H9 (cell line): ENCODE measurements around the gene ARHGAP1. TPM values are rescaled to one million over a fixed set of nuclear protein-coding genes. Genes with fewer than 3 reads are reported as not detected.

Source experiments
- DNase-seq: peaks from one replicate; pipeline ENCODE4 v3.0.0-alpha.2; 2017
- H2AFZ ChIP-seq: one replicate; pipeline ENCODE4 v1.6.1; 2013; ENCODE audit warnings: mild to moderate bottlenecking, low read length, control low read depth, moderate library complexity
- H2AK5ac ChIP-seq: 2 replicates; pipeline ENCODE4 v1.6.1; 2013; ENCODE audit warnings: low read length, control low read depth, mixed read lengths; ENCODE audit not compliant: insufficient read length
- H2BK120ac ChIP-seq: one replicate; pipeline ENCODE4 v1.6.1; 2013; ENCODE audit warnings: low read depth, mild to moderate bottlenecking, low read length, control low read depth, inconsistent platforms; ENCODE audit not compliant: poor library complexity, severe bottlenecking
- H2BK12ac ChIP-seq: 2 replicates; pipeline ENCODE4 v1.6.1; 2013; ENCODE audit warnings: low read length, control low read depth, mixed read lengths, low read depth; ENCODE audit not compliant: insufficient read length
- H2BK15ac ChIP-seq: 2 replicates; pipeline ENCODE4 v1.6.1; 2013; ENCODE audit warnings: low read depth, low read length, control low read depth
- H2BK20ac ChIP-seq: one replicate; pipeline ENCODE4 v1.6.1; 2013; ENCODE audit warnings: low read depth, mild to moderate bottlenecking, low read length, control low read depth, inconsistent platforms; ENCODE audit not compliant: poor library complexity, severe bottlenecking
- H2BK5ac ChIP-seq: 2 replicates; pipeline ENCODE4 v1.6.1; 2013; ENCODE audit warnings: low read length, control low read depth, mixed read lengths; ENCODE audit not compliant: insufficient read length
- H3K14ac ChIP-seq: 2 replicates; pipeline ENCODE4 v1.6.1; 2013; ENCODE audit warnings: low read length, control low read depth; ENCODE audit not compliant: insufficient read depth
- H3K18ac ChIP-seq: 2 replicates; pipeline ENCODE4 v1.6.1; 2013; ENCODE audit warnings: low read depth, mild to moderate bottlenecking, mixed read lengths, low read length, control low read depth; ENCODE audit not compliant: insufficient read length
- H3K23ac ChIP-seq: 2 replicates; pipeline ENCODE4 v1.6.1; 2013; ENCODE audit warnings: low read length, control low read depth, mixed read lengths, low read depth; ENCODE audit not compliant: insufficient read length
- H3K23me2 ChIP-seq: 2 replicates; pipeline ENCODE4 v1.6.1; 2013; ENCODE audit warnings: low read depth, mild to moderate bottlenecking, mixed read lengths, low read length, control low read depth; ENCODE audit not compliant: insufficient read length, poor library complexity, severe bottlenecking
- H3K27ac ChIP-seq: 2 replicates; pipeline ENCODE4 v1.5.1; 2013; ENCODE audit warnings: low read length, control low read depth, mixed read lengths, low read depth; ENCODE audit not compliant: insufficient read length
- H3K27me3 ChIP-seq: 2 replicates; pipeline ENCODE4 v1.6.1; 2013; ENCODE audit warnings: low read length, control low read depth, inconsistent platforms; ENCODE audit not compliant: insufficient read depth
- H3K4ac ChIP-seq: 2 replicates; pipeline ENCODE4 v1.6.1; 2013; ENCODE audit warnings: low read depth, mild to moderate bottlenecking, control low read depth, inconsistent platforms, low read length, moderate library complexity
- H3K4me1 ChIP-seq: 2 replicates; pipeline ENCODE4 v1.6.1; 2013; ENCODE audit warnings: low read length, control low read depth, inconsistent platforms; ENCODE audit not compliant: insufficient read depth
- H3K4me2 ChIP-seq: 2 replicates; pipeline ENCODE4 v1.6.1; 2013; ENCODE audit warnings: low read length, control low read depth, mixed read lengths; ENCODE audit not compliant: insufficient read length, insufficient read depth
- H3K56ac ChIP-seq: 2 replicates; pipeline ENCODE4 v1.6.1; 2013; ENCODE audit warnings: low read depth, mild to moderate bottlenecking, mixed read lengths, low read length, control low read depth; ENCODE audit not compliant: insufficient read length
- H3K79me1 ChIP-seq: 2 replicates; pipeline ENCODE4 v1.6.1; 2013; ENCODE audit warnings: low read depth, mild to moderate bottlenecking, moderate library complexity, low read length, control low read depth, inconsistent platforms; ENCODE audit not compliant: insufficient read depth, poor library complexity, severe bottlenecking
- H3K79me2 ChIP-seq: 2 replicates; pipeline ENCODE4 v1.6.1; 2013; ENCODE audit warnings: low read length, control low read depth, inconsistent platforms; ENCODE audit not compliant: insufficient read depth
- H3K9ac ChIP-seq: 2 replicates; pipeline ENCODE4 v1.6.1; 2013; ENCODE audit warnings: low read length, control low read depth, mixed read lengths; ENCODE audit not compliant: insufficient read length; ENCODE audit errors: extremely low read depth
- H3K9me3 ChIP-seq: one replicate; pipeline ENCODE4 v1.6.1; 2013; ENCODE audit warnings: low read depth, low read length, inconsistent platforms; ENCODE audit not compliant: control insufficient read depth
- H3T11ph ChIP-seq: one replicate; pipeline ENCODE4 v1.6.1; 2013; ENCODE audit warnings: mild to moderate bottlenecking, low read length, control low read depth, inconsistent platforms
- H4K20me1 ChIP-seq: one replicate; pipeline ENCODE4 v1.6.1; 2013; ENCODE audit not compliant: control insufficient read depth, insufficient read length, insufficient read depth
- H4K5ac ChIP-seq: 2 replicates; pipeline ENCODE4 v1.6.1; 2013; ENCODE audit warnings: low read depth, mild to moderate bottlenecking, mixed read lengths, low read length, control low read depth; ENCODE audit not compliant: insufficient read length
- H4K8ac ChIP-seq: replicated peaks from 2 replicates; pipeline ENCODE4 v1.6.1; 2013; ENCODE audit warnings: low read length, control low read depth, mixed read lengths, low read depth; ENCODE audit not compliant: insufficient read length
- H4K91ac ChIP-seq: 2 replicates; pipeline ENCODE4 v1.6.1; 2013; ENCODE audit warnings: low read depth, mild to moderate bottlenecking, moderate library complexity, mixed read lengths, low read length, control low read depth; ENCODE audit not compliant: insufficient read length
- H3K27ac Mint-ChIP-seq, 3 experiments: 2 replicates in 2 of 3; 3 replicates in 1 of 3; pipeline ENCODE4 v1.8.0; 2020 to 2021; ENCODE audit warnings: mixed read lengths in 3 of 3, mild to moderate bottlenecking in 1 of 3, moderate library complexity in 1 of 3
- H3K27me3 Mint-ChIP-seq: 2 replicates; pipeline ENCODE4 v1.8.0; 2021; ENCODE audit warnings: low read depth, mild to moderate bottlenecking, moderate library complexity, mixed read lengths
- H3K36me3 Mint-ChIP-seq, 3 experiments: 2 replicates in 2 of 3; 3 replicates in 1 of 3; pipeline ENCODE4 v1.8.0; 2020 to 2021; ENCODE audit warnings: low read depth in 3 of 3, mixed read lengths in 3 of 3; ENCODE audit not compliant: insufficient read depth in 1 of 3
- H3K4me1 Mint-ChIP-seq, 2 experiments: 2 replicates each; pipeline ENCODE4 v1.8.0; 2020; ENCODE audit warnings: mixed read lengths in 2 of 2
- H3K4me3 Mint-ChIP-seq, 2 experiments: 2 replicates in 1 of 2; 3 replicates in 1 of 2; pipeline ENCODE4 v1.8.0; 2020 to 2021; ENCODE audit warnings: mild to moderate bottlenecking in 2 of 2, mixed read lengths in 2 of 2, moderate library complexity in 1 of 2
- H3K9me3 Mint-ChIP-seq, 2 experiments: 2 replicates in 1 of 2; 3 replicates in 1 of 2; pipeline ENCODE4 v1.8.0; 2020; ENCODE audit warnings: mild to moderate bottlenecking in 2 of 2, mixed read lengths in 2 of 2, moderate library complexity in 1 of 2
- WGBS: extraction: QIAGEN DNeasy Blood & Tissue Kit; methylation state at CpG from one replicate; pipeline ENCODE4 v1.1.7; 2013; ENCODE audit warnings: missing lambda C conversion rate, low lambda C conversion rate, mixed read lengths; ENCODE audit not compliant: insufficient read length; ENCODE audit errors: extremely low coverage; 5-methylcytosine and 5-hydroxymethylcytosine counted together
- total RNA-seq: library from RNA; stranded (reverse); gene quantifications from 2 replicates; pipeline ENCODE4 v1.2.1, GENCODE V29; 2021
- TF ChIP-seq, protein P1 (sequence below): fragments of 200-600 bp; sonication (generic); conservative IDR thresholded peaks from 3 replicates; pipeline ENCODE4 v1.8.0; 2021; ENCODE audit warnings: antibody characterized with exemption, mild to moderate bottlenecking

The ARHGAP1 gene
- total RNA-seq, 1 experiment from 2014 or later = 45.3 TPM

DNA sequence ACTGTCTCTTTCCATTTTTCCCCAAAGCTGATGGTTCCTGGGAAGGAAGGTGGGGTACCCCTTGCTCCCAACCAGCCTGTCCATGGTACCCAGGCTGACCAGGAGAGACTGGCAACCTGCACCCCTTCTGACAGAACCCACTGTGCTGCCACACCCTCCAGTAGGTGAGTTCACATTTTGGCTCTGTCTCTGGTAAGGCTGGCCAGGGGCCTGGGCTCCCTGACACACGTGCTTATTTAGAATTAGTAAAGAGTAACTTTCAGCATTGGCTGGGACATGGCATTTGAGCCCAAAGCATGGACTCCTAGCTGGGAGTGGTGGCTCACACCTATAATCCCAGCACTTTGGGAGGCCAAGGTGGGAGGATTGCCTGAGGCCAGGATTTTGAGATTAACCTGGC is 35.1 kb downstream of the ARHGAP1 start:
- Histone ChIP-seq H4K5ac (no peak overlapping the region), H3K4ac (no peak overlapping the region), H3T11ph (no peak overlapping the region), H2BK120ac (no peak overlapping the region), H3K79me1 (no peaks in the 10 kb centered on the region), H3K23ac (no peak overlapping the region), H3K18ac (no peak overlapping the region), H3K27me3 (no peaks in the 10 kb centered on the region), H3K14ac (no peak overlapping the region), H4K20me1 (no peaks in the 10 kb centered on the region), H4K8ac (no peak overlapping the region), H2BK12ac (no peak overlapping the region), H3K4me1 (no peaks in the 10 kb centered on the region), H3K9me3 (no peaks in the 10 kb centered on the region), H2BK20ac (no peak overlapping the region), H3K9ac (no peak overlapping the region), H3K4me2 (no peak overlapping the region), H4K91ac (no peak overlapping the region), H2BK15ac (no peak overlapping the region), H2AFZ (no peak overlapping the region), H3K79me2 (no peaks in the 10 kb centered on the region), H2AK5ac (no peak overlapping the region), H2BK5ac (no peak overlapping the region), H3K23me2 (no peaks in the 10 kb centered on the region), H3K56ac (no peak overlapping the region), H3K27ac (no peak overlapping the region)
- WGBS = no CpG with 5 or more reads among the region's 1 CpG
- no peak for DNase-seq
- TF ChIP-seq, protein P1, sequence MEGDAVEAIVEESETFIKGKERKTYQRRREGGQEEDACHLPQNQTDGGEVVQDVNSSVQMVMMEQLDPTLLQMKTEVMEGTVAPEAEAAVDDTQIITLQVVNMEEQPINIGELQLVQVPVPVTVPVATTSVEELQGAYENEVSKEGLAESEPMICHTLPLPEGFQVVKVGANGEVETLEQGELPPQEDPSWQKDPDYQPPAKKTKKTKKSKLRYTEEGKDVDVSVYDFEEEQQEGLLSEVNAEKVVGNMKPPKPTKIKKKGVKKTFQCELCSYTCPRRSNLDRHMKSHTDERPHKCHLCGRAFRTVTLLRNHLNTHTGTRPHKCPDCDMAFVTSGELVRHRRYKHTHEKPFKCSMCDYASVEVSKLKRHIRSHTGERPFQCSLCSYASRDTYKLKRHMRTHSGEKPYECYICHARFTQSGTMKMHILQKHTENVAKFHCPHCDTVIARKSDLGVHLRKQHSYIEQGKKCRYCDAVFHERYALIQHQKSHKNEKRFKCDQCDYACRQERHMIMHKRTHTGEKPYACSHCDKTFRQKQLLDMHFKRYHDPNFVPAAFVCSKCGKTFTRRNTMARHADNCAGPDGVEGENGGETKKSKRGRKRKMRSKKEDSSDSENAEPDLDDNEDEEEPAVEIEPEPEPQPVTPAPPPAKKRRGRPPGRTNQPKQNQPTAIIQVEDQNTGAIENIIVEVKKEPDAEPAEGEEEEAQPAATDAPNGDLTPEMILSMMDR = no peak
- H3K36me3 Mint-ChIP-seq = peaks cover 8 to 72% (median 63%) of the 10 kb centered on the region in 3 experiments; a peak in 6 of 7 replicates
- no peaks in the 10 kb centered on the region for H3K9me3 Mint-ChIP-seq
- H3K27ac Mint-ChIP-seq = no peak overlapping the region; a peak in 1 of 7 replicates
- H3K27me3 Mint-ChIP-seq = no peaks in the 10 kb centered on the region
- no peak overlapping the region for H3K4me3 Mint-ChIP-seq
- H3K4me1 Mint-ChIP-seq = no peaks in the 10 kb centered on the region
